HG03159 (cell line): Measurements from ENCODE around the gene CALHM5.

Experiments
- ATAC-seq: cut with Tn5 transposase; IDR thresholded peaks from one replicate; pipeline ENCODE4 v1.9.1; 2021; ENCODE audit warnings: mild to moderate bottlenecking, moderate library complexity; ENCODE audit not compliant: unreplicated experiment

Gene CALHM5

GRCh38 chr6:116507324-116507723 is 4.1 kb upstream of the CALHM5 start:
- no peak for ATAC-seq

- no peak for ATAC-seq
These were observed 2.9 kb upstream of the CALHM5 start for GRCh38 chr6:116508527-116508926.

- peak; percentile 83 for ATAC-seq
These were observed 696 bp downstream of the CALHM5 start for GRCh38 chr6:116512111-116512559.

- no peak for ATAC-seq
These were observed 1.3 kb downstream of the CALHM5 start for GRCh38 chr6:116512734-116513133.

- no peak for ATAC-seq
These were observed 1.9 kb downstream of the CALHM5 start for GRCh38 chr6:116513224-116513875.

GRCh38 chr6:116514111-116514510 is 2.7 kb downstream of the CALHM5 start:
- ATAC-seq, result no peak

GRCh38 chr6:116515141-116515540 is 3.7 kb downstream of the CALHM5 start:
- ATAC-seq, result no peak

- ATAC-seq, result no peak
These were observed 7.4 kb downstream of the CALHM5 start for GRCh38 chr6:116518621-116519368.

- ATAC-seq, result no peak
These were observed 11.5 kb downstream of the CALHM5 start for GRCh38 chr6:116522896-116523295.

GRCh38 chr6:116524236-116524635 is 12.8 kb downstream of the CALHM5 start:
- ATAC-seq, result no peak

GRCh38 chr6:116528133-116528532 is 16.7 kb downstream of the CALHM5 start:
- ATAC-seq, result no peak

- ATAC-seq, result no peak
These were observed 17.3 kb downstream of the CALHM5 start for GRCh38 chr6:116528780-116529179.

GRCh38 chr6:116529466-116530290 is 18.2 kb downstream of the CALHM5 start:
- no peak for ATAC-seq

- no peak for ATAC-seq
These were observed 19.0 kb downstream of the CALHM5 start for GRCh38 chr6:116530436-116530835.

- ATAC-seq, result peak; percentile 84
These were observed 20.5 kb downstream of the CALHM5 start for GRCh38 chr6:116531675-116532570.

GRCh38 chr6:116533233-116533957 is 22.0 kb downstream of the CALHM5 start:
- no peak for ATAC-seq

- no peak for ATAC-seq
These were observed 23.7 kb downstream of the CALHM5 start for GRCh38 chr6:116535109-116535508.

- no peak for ATAC-seq
These were observed 24.8 kb downstream of the CALHM5 start for GRCh38 chr6:116536216-116536621.

- no peak for ATAC-seq
These were observed 31.0 kb downstream of the CALHM5 start for GRCh38 chr6:116542426-116542825.

- ATAC-seq, result no peak
These were observed 31.7 kb downstream of the CALHM5 start for GRCh38 chr6:116543149-116543548.
